Keratinocyte (primary cell): ENCODE measurements around the gene AKR1D1.

Experiments used
- EZH2 ChIP-seq: IDR thresholded peaks from one replicate; pipeline ENCODE4 v1.6.1; 2012; ENCODE audit warnings: inconsistent platforms, mild to moderate bottlenecking, low read length, moderate library complexity
- TF ChIP-seq, protein P1 (sequence below), 3 experiments: IDR thresholded peaks in 1 of 3; conservative IDR thresholded peaks in 1 of 3; optimal IDR thresholded peaks in 1 of 3; 2 replicates in 2 of 3; 3 replicates in 1 of 3; pipeline versions ENCODE3 to v1.5.1; 2011; ENCODE audit warnings: low read length in 3 of 3, mild to moderate bottlenecking in 3 of 3, moderate library complexity in 2 of 3, control low read depth in 1 of 3, inconsistent platforms in 1 of 3; ENCODE audit not compliant: insufficient read depth in 2 of 3; ENCODE audit errors: extremely low read depth in 1 of 3

DNA sequence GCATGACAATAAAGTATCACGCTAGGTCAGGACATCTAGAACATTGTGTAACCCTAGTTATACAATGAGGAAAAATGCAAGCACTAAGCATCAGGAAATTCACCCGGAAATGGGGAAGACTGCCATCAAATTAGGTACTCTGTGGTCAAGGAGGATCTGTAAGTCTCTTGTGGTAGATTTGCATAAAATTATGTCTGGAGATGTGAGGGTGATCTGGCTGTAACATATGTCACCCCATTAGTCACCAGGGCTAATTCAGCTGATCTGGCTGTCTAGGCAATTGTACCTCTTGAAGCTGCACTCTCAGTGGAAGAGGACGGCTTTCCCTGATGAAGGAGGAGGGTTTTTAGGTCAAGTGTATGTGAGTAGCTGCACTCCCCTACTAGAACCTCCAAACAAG lies 14.8 kb downstream of the AKR1D1 start:
- no peak for TF ChIP-seq EZH2
- TF ChIP-seq, protein P1, sequence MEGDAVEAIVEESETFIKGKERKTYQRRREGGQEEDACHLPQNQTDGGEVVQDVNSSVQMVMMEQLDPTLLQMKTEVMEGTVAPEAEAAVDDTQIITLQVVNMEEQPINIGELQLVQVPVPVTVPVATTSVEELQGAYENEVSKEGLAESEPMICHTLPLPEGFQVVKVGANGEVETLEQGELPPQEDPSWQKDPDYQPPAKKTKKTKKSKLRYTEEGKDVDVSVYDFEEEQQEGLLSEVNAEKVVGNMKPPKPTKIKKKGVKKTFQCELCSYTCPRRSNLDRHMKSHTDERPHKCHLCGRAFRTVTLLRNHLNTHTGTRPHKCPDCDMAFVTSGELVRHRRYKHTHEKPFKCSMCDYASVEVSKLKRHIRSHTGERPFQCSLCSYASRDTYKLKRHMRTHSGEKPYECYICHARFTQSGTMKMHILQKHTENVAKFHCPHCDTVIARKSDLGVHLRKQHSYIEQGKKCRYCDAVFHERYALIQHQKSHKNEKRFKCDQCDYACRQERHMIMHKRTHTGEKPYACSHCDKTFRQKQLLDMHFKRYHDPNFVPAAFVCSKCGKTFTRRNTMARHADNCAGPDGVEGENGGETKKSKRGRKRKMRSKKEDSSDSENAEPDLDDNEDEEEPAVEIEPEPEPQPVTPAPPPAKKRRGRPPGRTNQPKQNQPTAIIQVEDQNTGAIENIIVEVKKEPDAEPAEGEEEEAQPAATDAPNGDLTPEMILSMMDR (optimal IDR thresholded peaks at IDR 0.05 in 1 of 3, IDR thresholded peaks at IDR 0.05 in 1 of 3, conservative IDR thresholded peaks at IDR 0.05 in 1 of 3; ENCODE audit: extremely low read depth in 1 of 3, insufficient read depth in 2 of 3, low read length in 3 of 3), result no peak
